Thyroid gland (tissue), 4 donors: Measurements from ENCODE around the gene CHD8.

ENCODE experiments used
- POLR2A ChIP-seq, 2 donors: fragments of 450-650 bp; IDR thresholded peaks; one replicate each; pipeline ENCODE4 v1.6.1; 2017; ENCODE audit warnings: antibody characterized with exemption in 2 of 2, mild to moderate bottlenecking in 2 of 2, moderate library complexity in 1 of 2
- TF ChIP-seq, protein P1 (sequence below), 6 experiments: fragments of 200-600 bp in 3 of 6; fragments of 450-650 bp in 3 of 6; sonication (generic) in 3 of 6; IDR thresholded peaks; one replicate each; pipeline ENCODE4 v1.5.1; 2016 to 2019; ENCODE audit warnings: antibody characterized with exemption in 6 of 6, mild to moderate bottlenecking in 2 of 6, inconsistent platforms in 1 of 6, moderate library complexity in 1 of 6

DNA sequence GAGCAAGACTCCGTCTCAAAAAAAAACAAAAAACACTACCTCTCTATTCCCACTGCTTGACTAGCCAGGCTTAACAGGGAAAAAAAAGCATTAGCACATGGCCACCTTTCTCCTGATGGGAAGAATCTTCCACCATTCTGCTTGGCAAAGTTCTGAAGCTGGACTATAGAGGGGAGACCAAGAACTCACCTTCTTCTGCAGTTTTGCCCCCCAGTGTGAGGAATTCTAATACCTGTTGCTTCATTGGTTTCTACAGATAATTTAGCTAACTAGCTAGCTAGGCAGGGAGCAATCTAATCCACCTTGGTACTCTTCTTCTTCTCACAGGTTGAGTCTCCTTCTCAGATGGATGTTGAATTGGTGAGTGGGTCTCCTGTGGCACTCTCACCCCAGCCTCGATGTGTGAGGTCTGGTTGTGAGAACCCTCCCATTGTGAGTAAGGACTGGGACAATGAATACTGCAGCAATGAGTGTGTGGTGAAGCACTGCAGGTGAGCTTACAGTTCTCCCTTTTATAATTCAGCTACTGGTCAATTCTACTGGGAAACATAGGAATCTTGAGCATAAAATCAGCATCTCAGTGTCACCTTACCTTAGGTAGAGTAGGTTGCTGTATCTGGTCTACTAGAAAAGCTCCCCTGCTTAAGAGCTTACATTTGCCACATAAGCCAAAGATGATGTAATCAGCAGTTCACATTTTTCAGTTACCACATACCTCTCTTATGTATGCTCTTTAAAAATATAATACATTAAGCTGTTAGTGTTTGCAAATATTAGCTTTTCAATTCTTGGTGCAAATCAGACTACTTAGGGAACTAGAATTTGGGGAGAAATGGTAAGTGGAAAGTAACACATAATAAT is 39.2 kb upstream of the CHD8 start:
- no peak for TF ChIP-seq POLR2A (IDR thresholded peaks at IDR 0.05)
- TF ChIP-seq, protein P1, sequence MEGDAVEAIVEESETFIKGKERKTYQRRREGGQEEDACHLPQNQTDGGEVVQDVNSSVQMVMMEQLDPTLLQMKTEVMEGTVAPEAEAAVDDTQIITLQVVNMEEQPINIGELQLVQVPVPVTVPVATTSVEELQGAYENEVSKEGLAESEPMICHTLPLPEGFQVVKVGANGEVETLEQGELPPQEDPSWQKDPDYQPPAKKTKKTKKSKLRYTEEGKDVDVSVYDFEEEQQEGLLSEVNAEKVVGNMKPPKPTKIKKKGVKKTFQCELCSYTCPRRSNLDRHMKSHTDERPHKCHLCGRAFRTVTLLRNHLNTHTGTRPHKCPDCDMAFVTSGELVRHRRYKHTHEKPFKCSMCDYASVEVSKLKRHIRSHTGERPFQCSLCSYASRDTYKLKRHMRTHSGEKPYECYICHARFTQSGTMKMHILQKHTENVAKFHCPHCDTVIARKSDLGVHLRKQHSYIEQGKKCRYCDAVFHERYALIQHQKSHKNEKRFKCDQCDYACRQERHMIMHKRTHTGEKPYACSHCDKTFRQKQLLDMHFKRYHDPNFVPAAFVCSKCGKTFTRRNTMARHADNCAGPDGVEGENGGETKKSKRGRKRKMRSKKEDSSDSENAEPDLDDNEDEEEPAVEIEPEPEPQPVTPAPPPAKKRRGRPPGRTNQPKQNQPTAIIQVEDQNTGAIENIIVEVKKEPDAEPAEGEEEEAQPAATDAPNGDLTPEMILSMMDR (IDR thresholded peaks at IDR 0.05): no peak
